Measurements from ENCODE around the gene L2HGDH.

- TF ChIP-seq E2F1 (CRISPR knock-in tag; IDR thresholded peaks at IDR 0.05) (no peak), CREM (CRISPR knock-in tag; IDR thresholded peaks at IDR 0.05) (no peak), CTCF (IDR thresholded peaks at IDR 0.05) (no peak), ARID4B (CRISPR knock-in tag; IDR thresholded peaks at IDR 0.05; ENCODE audit: borderline replicate concordance) (no peak), NR3C1 (CRISPR knock-in tag; conservative IDR thresholded peaks at IDR 0.05; ENCODE audit: low read depth) (no peak), TEAD4 (CRISPR knock-in tag; IDR thresholded peaks at IDR 0.05) (no peak), GABPB1 (CRISPR knock-in tag; IDR thresholded peaks at IDR 0.05) (no peak), MAX (CRISPR knock-in tag; IDR thresholded peaks at IDR 0.05) (no peak), E2F5 (CRISPR knock-in tag; IDR thresholded peaks at IDR 0.05) (no peak), JUN (CRISPR knock-in tag; IDR thresholded peaks at IDR 0.05) (no peak), KAT7 (CRISPR knock-in tag; IDR thresholded peaks at IDR 0.05; ENCODE audit: borderline replicate concordance) (no peak), USF1 (CRISPR knock-in tag; IDR thresholded peaks at IDR 0.05) (no peak)
Measured at GRCh38 chr14:50353126-50353525, 41.1 kb upstream of the L2HGDH start.

Measured in WTC11 (cell line).